Skeletal muscle tissue (tissue), 4 donors: ENCODE measurements around the gene MYLK3. TPM values are rescaled to one million over a fixed set of nuclear protein-coding genes. Genes with fewer than 3 reads are reported as not detected.
A peak's percentile ranks its signal among the peaks of the same experiment; 100 is the strongest.
"Not testable (repeated sequence)": the region's sequence is repeated elsewhere in the genome, so short reads cannot be mapped to it uniquely, and the experiment has no call there.

Source experiments
- H3K27ac ChIP-seq: one replicate; pipeline ENCODE4 v1.7.0; 2013; ENCODE audit warnings: mild to moderate bottlenecking, low read depth, low read length, inconsistent platforms
- H3K27me3 ChIP-seq, 3 donors: one replicate each; pipeline ENCODE4 v1.7.0; 2013; ENCODE audit warnings: low read length in 3 of 3; ENCODE audit not compliant: control insufficient read depth in 3 of 3, insufficient read depth in 3 of 3
- H3K36me3 ChIP-seq, 3 donors: one replicate each; pipeline ENCODE4 v1.7.0; 2013; ENCODE audit warnings: low read length in 3 of 3; ENCODE audit not compliant: control insufficient read depth in 3 of 3, insufficient read depth in 3 of 3
- H3K4me1 ChIP-seq, 3 donors: one replicate each; pipeline ENCODE4 v1.7.0; 2013; ENCODE audit warnings: low read length in 3 of 3, mild to moderate bottlenecking in 3 of 3; ENCODE audit not compliant: control insufficient read depth in 3 of 3, insufficient read depth in 3 of 3
- H3K4me3 ChIP-seq, 3 donors: one replicate each; pipeline ENCODE4 v1.7.0; 2013; ENCODE audit warnings: low read length in 3 of 3
- H3K9ac ChIP-seq, 3 donors: one replicate each; pipeline ENCODE4 v1.7.0; 2013; ENCODE audit warnings: low read length in 3 of 3, mild to moderate bottlenecking in 3 of 3, moderate library complexity in 2 of 3, low read depth in 1 of 3
- H3K9me3 ChIP-seq, 3 donors: one replicate each; pipeline ENCODE4 v1.7.0; 2013; ENCODE audit warnings: low read length in 3 of 3; ENCODE audit not compliant: control insufficient read depth in 3 of 3
- total RNA-seq: library from RNA; depleted of rRNA; stranded (reverse); fragments of >200 nt; gene quantifications from one replicate; pipeline ENCODE4 v1.2.3, GENCODE V29; 2014
- donor health status: Osteomylitis.

The MYLK3 gene
- total RNA-seq, 1 donor from 2014 or later, result 13.6 TPM

DNA sequence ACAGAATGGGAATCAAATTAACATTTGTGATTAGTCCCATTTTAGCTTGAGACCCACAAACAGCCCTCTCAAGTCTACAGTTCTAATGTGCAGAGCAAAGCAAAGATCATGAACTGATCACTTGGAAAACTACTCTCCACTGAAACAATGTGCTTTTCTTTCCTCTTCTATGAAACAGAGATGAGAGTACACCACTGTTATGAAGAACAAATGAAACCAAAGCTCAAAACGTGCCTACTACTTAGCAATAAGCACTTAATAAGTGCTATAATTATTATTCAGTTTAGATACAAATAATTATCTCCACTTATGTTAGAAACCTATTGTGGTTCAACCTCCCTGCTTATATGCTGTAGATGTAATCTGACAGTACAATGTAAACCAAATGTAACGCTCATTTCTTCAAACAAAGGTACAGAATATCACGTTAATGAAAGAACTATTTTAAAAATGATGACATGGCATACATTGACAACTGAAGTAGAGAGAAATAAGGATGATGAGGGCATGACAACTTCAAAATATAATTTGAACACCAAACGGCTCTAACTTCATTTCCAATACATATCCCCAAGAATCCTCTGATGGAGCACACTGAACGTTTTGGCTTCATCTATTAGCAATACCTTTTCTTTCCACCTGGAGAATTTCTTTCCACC, 61.2 kb downstream of the MYLK3 start:
- Histone ChIP-seq H3K36me3 (peaks cover 0 to 3% (median 0%) of the 10 kb centered on the region in 3 donors), H3K4me1 (peaks cover 23 to 35% (median 28%) of the 10 kb centered on the region in 3 donors), H3K27ac (no peak overlapping the region), H3K27me3 (no peaks in the 10 kb centered on the region), H3K9me3 (no peaks in the 10 kb centered on the region), H3K4me3 (peak overlapping the region in 1 of 3 donors; percentile 94), H3K9ac (no peak overlapping the region)

DNA sequence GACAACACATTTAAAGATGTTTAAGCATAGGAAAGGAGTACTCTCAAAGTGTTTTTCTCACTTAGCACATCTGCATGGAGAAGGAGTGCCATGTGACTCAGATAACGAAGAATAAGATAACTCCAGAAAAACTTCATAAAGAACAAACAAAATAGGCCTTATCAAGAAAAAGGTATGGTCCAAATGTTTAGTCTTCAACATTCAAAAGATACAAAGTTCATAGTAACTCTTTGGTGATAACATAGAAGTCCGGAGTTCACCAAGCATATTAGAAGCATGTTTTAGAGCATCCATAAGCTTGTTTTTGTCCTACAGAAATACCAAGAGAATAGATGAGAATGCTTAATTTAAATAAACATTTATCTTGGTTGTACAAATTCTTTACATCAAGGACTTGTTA, 66.3 kb downstream of the MYLK3 start:
- H3K27me3 ChIP-seq, H3K9me3 ChIP-seq, H3K27ac ChIP-seq, H3K9ac ChIP-seq, H3K4me3 ChIP-seq, H3K4me1 ChIP-seq: not testable (repeated sequence)
- peaks cover 6 to 29% (median 15%) of the 10 kb centered on the region in 3 donors for H3K36me3 ChIP-seq

DNA sequence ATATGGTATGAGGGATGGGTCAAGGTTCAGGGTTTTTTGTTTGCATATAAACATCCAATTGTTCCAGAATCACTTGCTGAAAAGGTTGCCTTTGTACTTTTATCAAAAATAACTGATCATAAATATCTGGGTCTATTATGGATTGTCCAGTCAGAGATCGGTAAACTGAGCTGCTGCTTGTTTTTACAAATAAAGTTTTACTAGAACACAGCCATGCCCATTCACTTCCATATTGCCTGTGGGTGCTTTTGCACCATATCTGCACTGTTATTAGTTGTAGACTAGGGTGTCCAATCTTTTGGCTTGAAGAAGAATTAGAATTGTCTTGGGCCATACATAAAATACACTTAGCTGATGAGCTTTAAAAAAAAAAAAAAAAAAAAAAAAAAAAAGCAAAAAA, 70.2 kb downstream of the MYLK3 start:
- not testable (repeated sequence) for H3K4me3 ChIP-seq, H3K4me1 ChIP-seq, H3K27me3 ChIP-seq, H3K9ac ChIP-seq, H3K9me3 ChIP-seq, H3K27ac ChIP-seq
- peaks cover 6 to 50% (median 46%) of the 10 kb centered on the region in 3 donors for H3K36me3 ChIP-seq

DNA sequence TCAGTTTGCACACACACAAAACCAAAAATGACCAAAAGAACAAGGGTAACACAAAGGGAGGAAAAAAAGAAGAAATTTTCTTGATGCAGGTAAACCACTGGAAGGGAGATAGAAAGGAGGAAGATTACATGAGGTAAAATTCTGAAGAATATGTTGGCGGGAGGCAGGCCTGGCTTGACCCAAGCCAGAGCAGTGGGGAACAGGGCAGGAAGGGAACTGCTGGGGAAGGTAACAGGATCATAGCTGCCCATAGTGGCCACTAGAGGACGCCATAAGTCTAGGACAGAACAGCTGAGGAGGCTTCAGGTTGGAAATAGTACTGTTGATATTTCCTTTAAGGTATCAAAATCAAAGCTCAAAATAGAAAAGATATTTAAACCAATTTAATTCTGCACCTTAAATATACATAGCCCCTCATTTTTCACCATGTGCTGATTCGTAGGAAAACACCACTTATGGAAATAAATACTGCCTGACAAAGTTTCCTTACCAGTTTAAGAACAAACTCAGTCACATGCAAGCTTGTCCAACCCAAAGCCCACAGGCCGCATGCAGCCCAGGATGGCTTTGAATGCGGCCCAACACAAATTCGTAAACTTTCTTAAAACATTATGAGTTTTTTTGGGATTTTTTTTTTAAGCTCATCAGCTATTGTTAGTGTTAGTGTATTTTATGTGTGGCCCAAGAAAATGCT, 74.7 kb downstream of the MYLK3 start:
- H3K9ac ChIP-seq, result no peak overlapping the region
- no peaks in the 10 kb centered on the region for H3K9me3 ChIP-seq
- no peaks in the 10 kb centered on the region for H3K27me3 ChIP-seq
- peaks cover 9 to 83% (median 55%) of the 10 kb centered on the region in 3 donors for H3K36me3 ChIP-seq
- no peak overlapping the region for H3K4me3 ChIP-seq
- no peaks in the 10 kb centered on the region for H3K4me1 ChIP-seq
- no peak overlapping the region for H3K27ac ChIP-seq

- no peaks in the 10 kb centered on the region for H3K4me1 ChIP-seq
- H3K36me3 ChIP-seq, result peaks cover 16 to 51% (median 50%) of the 10 kb centered on the region in 3 donors
- H3K4me3 ChIP-seq, result no peak overlapping the region
- no peaks in the 10 kb centered on the region for H3K9me3 ChIP-seq
- no peak overlapping the region for H3K27ac ChIP-seq
- no peak overlapping the region for H3K9ac ChIP-seq
- no peaks in the 10 kb centered on the region for H3K27me3 ChIP-seq
These were observed 86.0 kb downstream of the MYLK3 start for GRCh38 chr16:46662123-46662522.

DNA sequence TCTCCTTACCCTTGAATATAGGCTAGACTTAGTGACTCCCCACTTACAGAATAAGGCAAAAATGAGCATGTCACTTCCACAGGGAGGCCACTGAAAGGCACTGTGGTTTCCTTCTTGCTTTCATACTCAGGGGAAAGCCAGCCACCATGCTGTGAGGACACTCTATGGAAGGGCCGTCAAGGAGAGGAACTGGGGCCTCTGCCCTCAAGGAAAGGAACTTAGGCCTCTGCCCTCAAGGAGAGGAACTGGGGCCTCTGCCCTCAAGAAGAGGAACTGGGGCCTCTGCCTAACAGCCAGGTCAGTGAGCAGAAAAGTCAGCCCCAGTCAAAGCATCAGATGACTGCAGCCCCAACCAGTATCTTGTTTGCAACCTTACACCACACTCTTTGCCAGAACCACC, 89.2 kb downstream of the MYLK3 start:
- Histone ChIP-seq H3K36me3 (peaks cover 13 to 45% (median 40%) of the 10 kb centered on the region in 3 donors), H3K27ac (no peak overlapping the region), H3K4me1 (no peaks in the 10 kb centered on the region), H3K9me3 (no peaks in the 10 kb centered on the region), H3K4me3 (no peak overlapping the region), H3K9ac (no peak overlapping the region), H3K27me3 (no peaks in the 10 kb centered on the region)

Other genes with a start within 250 kb of the MYLK3 start
- gene SHCBP1, start 127.0 kb downstream of the MYLK3 start, total RNA-seq, result 8.9 TPM
- 107 TPM for gene VPS35, start 59.2 kb downstream of the MYLK3 start, total RNA-seq
- gene ORC6, start 58.7 kb downstream of the MYLK3 start, total RNA-seq, result 3.1 TPM
- gene C16orf87, start 82.8 kb upstream of the MYLK3 start, total RNA-seq, result 11.0 TPM
- gene GPT2, start 136.0 kb upstream of the MYLK3 start, total RNA-seq, result 15.7 TPM
- gene DNAJA2, start 225.3 kb upstream of the MYLK3 start, total RNA-seq, result 44.9 TPM